Measurements from ENCODE around the gene CYP46A1.

DNA sequence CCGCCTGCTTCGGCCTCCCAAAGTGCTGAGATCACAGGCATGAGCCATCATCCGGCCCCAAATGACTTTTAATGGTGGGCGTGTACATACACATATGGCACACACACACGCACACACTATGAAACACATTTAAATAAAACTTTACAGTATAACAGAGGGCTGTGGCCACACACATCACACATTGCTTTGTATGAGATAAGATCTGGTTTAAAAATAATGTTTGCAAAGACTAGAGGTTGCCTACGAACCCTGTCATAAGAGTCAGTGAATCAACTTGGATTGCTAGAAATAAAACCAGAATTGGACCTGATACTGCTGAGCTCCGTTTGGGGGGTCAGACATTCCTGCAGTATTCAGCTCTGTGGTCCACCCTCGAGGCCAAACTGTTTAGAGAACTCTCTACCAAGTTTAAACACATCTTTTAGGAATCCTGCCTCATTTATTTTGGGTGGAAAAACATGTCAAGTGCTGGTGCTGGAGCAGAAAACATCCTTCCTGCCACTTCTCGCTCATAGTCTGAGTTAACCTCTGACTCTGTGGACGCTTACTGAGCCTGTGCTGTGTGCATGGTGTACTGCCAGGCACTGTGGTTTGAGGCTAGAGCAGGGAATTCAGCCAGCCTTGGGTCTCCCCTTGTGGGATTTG, 61.3 kb downstream of the CYP46A1 start:
- TF ChIP-seq, protein P1, sequence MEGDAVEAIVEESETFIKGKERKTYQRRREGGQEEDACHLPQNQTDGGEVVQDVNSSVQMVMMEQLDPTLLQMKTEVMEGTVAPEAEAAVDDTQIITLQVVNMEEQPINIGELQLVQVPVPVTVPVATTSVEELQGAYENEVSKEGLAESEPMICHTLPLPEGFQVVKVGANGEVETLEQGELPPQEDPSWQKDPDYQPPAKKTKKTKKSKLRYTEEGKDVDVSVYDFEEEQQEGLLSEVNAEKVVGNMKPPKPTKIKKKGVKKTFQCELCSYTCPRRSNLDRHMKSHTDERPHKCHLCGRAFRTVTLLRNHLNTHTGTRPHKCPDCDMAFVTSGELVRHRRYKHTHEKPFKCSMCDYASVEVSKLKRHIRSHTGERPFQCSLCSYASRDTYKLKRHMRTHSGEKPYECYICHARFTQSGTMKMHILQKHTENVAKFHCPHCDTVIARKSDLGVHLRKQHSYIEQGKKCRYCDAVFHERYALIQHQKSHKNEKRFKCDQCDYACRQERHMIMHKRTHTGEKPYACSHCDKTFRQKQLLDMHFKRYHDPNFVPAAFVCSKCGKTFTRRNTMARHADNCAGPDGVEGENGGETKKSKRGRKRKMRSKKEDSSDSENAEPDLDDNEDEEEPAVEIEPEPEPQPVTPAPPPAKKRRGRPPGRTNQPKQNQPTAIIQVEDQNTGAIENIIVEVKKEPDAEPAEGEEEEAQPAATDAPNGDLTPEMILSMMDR (IDR thresholded peaks at IDR 0.05): no peak
- no peak for TF ChIP-seq EZH2 (IDR thresholded peaks at IDR 0.05)
- TF ChIP-seq EZH2phosphoT487 (IDR thresholded peaks at IDR 0.05): no peak

All from neural progenitor cell (in vitro differentiated cells).